Activated CD8-positive, alpha-beta memory T cell treated with anti-CD3 and anti-CD28 coated beads, Interleukin-2, amount 10 ng/mL, durations not matched to agents 7 days and 5 days (primary cell): ENCODE data around the gene GRK6. TPM values are rescaled to one million over a fixed set of nuclear protein-coding genes. Genes with fewer than 3 reads are reported as not detected.
A peak's percentile ranks its signal among the peaks of the same experiment; 100 is the strongest.

ENCODE experiments used
- ATAC-seq: fragments of 150-1000 bp; cut with Tn5 transposase; one replicate; pipeline ENCODE4 v1.10.0; 2021; ENCODE audit warnings: moderate library complexity
- CTCF ChIA-PET: fragments of 350-600 bp; sonication (Branson Sonifier 250); formaldehyde crosslinking; loops from one replicate; lab custom pipeline; 2021; ENCODE audit warnings: antibody characterized with exemption; lab: Charles Lee
- DNase-seq: peaks from one replicate; pipeline ENCODE4 v3.0.0-alpha.2; 2020
- H3K27ac Mint-ChIP-seq: one replicate; pipeline ENCODE4 v1.8.0; 2021; ENCODE audit warnings: mild to moderate bottlenecking, mixed read lengths
- H3K27me3 Mint-ChIP-seq: one replicate; pipeline ENCODE4 v1.8.0; 2021; ENCODE audit warnings: mixed read lengths
- H3K36me3 Mint-ChIP-seq: one replicate; pipeline ENCODE4 v1.8.0; 2021; ENCODE audit warnings: mild to moderate bottlenecking, mixed read lengths
- H3K4me1 Mint-ChIP-seq: one replicate; pipeline ENCODE4 v1.8.0; 2021; ENCODE audit warnings: mixed read lengths
- H3K4me3 Mint-ChIP-seq: one replicate; pipeline ENCODE4 v1.8.0; 2021; ENCODE audit warnings: mild to moderate bottlenecking, moderate library complexity, mixed read lengths
- H3K9me3 Mint-ChIP-seq: one replicate; pipeline ENCODE4 v1.8.0; 2022; ENCODE audit warnings: low read depth, mixed read lengths
- total RNA-seq, 2 experiments: library from RNA; stranded (reverse); gene quantifications; one replicate each; pipeline ENCODE4 v1.2.3, GENCODE V29; 2021

GRK6 gene
- total RNA-seq, 2 experiments from 2014 or later: 112 to 159 TPM

DNA sequence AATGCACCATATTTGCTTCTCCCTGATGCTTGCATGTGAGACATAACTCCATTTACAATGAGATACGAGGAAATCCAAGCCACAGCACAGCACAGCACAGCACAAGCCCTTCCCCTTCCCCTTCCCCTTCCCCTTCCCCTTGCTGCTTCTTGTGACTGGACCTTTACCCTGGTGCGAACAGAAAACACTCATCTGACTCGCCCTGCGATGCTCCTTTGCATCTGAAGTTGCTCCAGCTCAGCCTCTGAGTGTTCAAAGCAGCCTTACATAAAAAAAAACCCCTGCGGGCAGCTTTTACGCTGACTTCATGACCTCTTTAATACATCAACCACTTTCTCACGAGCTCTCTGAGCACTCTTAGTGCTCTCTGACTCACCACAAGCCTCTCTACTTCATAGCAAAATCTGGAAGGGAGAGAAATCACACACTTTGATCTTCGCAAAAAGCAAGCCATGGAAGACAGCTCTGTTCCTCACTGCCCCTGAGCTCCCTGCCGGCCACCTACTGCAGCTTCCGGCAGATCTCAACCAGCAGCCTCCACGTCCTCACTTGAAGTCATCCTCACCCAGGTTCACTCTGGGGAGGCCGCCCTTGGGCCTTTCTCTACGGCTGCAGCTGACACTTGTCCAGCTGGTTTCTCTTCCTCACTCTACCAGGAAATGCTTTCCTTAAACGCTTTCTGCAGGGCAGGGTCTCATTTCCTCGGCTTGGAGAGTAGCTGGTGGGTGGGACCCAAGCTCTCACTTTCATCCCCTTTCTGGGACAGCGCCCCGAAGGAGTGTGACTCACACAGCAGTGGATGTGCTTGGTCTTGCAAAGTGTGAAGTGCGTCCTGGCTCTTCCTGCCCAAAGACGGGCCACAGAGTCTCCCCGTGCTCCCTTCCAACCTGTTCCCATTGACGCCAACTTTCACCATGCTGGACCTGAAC lies 37.0 kb upstream of the GRK6 start:
- Mint-ChIP-seq H3K4me1 (peaks cover 54% of the 10 kb centered on the region), H3K4me3 (peak overlapping the region; percentile 37), H3K9me3 (no peaks in the 10 kb centered on the region), H3K27me3 (no peaks in the 10 kb centered on the region), H3K27ac (peak overlapping the region; percentile 88), H3K36me3 (no peaks in the 10 kb centered on the region)
- peak; percentile 72 for DNase-seq
- ATAC-seq: peak; percentile 66
- CTCF ChIA-PET: interaction anchor here (0.7 to 20.4 kb wide), 35 partner anchors 11 to 729 kb away, joined by 3 to 405 read pairs (median 7); partner anchors contain the start of genes F12, GRK6, LMAN2 and PDLIM7

DNA sequence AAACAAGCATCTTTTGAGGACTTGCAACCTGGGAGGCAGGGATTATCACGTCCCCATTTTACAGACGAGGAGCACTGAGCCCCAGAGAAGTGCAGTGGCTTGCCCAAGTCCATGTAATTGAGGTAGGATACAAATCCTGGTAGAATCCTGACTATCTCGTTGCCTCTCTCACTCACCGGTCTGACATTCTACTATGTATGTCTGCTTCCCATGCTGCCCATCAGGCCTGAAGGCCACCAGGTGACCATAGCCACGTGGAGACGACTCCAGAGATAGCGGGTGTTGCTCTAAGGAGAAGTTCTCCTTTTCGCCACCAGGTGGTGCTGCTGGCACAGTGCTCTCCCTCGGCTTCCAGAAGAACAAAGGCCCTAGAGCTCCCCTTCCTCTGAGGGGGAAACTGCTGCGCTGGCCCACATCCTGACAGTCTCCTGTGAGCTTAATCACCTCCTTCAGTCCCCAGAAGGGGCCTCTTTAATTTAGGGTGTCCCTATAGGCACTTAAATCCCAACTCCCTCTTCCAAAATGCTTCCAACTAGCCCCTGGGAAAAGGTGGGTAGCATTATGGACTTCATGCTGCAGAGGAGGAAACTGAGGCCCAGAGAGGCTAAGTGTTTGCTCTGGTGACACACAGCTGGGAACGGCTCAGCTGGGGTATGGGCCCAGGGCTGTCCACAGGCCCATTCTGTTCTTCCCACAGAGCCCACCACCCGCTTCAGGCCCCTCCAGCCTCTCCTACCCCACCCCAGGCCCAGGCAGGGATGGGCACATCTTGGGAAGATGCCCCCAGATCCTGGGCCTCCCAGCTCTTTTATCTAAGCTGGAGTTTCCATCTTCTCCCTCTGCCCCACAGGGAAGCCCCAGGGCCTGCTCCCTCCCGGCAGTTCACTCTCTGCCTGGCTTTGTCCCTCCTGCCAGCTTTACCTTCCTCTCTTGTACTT lies 35.8 kb upstream of the GRK6 start:
- Mint-ChIP-seq H3K27me3 (no peaks in the 10 kb centered on the region), H3K36me3 (no peaks in the 10 kb centered on the region), H3K4me3 (peak overlapping the region; percentile 37), H3K27ac (peak overlapping the region; percentile 88), H3K9me3 (no peaks in the 10 kb centered on the region), H3K4me1 (peaks cover 47% of the 10 kb centered on the region)
- peak; percentile 93 for DNase-seq
- CTCF ChIA-PET: interaction anchor here (0.6 to 20.4 kb wide), 46 partner anchors 12 to 319 kb away, joined by 3 to 405 read pairs (median 5); partner anchors contain the start of genes DDX41, F12, GRK6 and LMAN2
- peak; percentile 72 for ATAC-seq

DNA sequence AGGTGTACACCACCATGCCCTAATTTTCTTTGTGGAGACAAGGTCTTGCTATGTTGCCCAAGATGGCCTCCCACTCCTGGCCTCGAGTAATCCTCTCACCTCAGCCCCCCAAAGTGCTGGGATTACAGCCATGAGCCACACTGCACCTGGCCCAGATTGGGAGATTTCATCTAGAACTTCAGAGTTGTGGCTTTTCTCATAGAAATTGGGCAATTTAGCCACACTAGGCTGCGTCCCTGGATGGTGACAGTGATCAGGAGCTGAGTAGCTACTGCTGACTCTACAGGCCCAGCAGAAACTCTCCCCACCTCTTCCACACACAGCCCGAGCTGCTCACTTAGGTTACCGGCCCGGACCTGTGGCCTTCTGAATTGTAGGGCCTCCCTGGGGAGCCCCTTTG lies 33.7 kb upstream of the GRK6 start:
- no peak overlapping the region for H3K4me3 Mint-ChIP-seq
- DNase-seq (no peak), ATAC-seq (no peak)
- H3K36me3 Mint-ChIP-seq: no peaks in the 10 kb centered on the region
- H3K27me3 Mint-ChIP-seq: no peaks in the 10 kb centered on the region
- CTCF ChIA-PET: interaction anchor here (1.3 to 20.4 kb wide), 8 partner anchors 11 to 106 kb away, joined by 3 to 405 read pairs (median 66); partner anchors contain the start of genes PDLIM7, PFN3, PRR7 and RGS14
- H3K9me3 Mint-ChIP-seq: no peaks in the 10 kb centered on the region
- no peak overlapping the region for H3K27ac Mint-ChIP-seq
- peaks cover 37% of the 10 kb centered on the region for H3K4me1 Mint-ChIP-seq

DNA sequence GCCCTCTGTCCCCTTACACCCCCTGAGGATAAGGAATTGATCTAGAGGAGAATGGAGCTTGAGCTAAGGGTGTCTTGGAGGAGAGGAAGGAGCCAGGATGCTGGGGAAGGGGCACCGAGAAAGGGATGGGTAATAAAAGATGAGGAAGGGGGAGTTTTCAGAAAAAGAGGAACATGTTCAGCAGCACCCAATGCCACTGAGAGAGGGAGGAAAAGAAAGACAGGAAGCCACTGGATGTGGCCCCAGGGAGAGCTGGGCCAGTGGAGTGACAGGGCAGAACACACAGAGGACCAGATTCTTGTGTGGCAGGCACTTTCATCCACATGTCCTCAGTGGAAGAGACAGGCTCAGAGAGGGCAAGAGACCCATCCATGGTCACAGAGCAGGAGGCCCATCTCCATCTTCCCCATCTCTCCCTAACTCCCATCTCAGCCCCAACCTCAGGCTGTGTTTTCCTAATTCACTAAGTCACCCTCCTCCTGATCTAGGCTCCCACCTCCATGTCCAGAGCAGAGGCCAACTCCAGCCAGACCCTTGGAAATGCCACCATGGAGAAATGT lies 33.2 kb upstream of the GRK6 start:
- Mint-ChIP-seq H3K36me3 (no peaks in the 10 kb centered on the region), H3K27ac (no peak overlapping the region), H3K27me3 (no peaks in the 10 kb centered on the region), H3K9me3 (no peaks in the 10 kb centered on the region), H3K4me1 (peaks cover 32% of the 10 kb centered on the region), H3K4me3 (no peak overlapping the region)
- no peak for ATAC-seq
- no peak for DNase-seq
- CTCF ChIA-PET: interaction anchor here (1.3 to 20.4 kb wide), 5 partner anchors 10 to 106 kb away, joined by 7 to 405 read pairs (median 249); partner anchors contain the start of genes PDLIM7, PFN3 and RGS14

DNA sequence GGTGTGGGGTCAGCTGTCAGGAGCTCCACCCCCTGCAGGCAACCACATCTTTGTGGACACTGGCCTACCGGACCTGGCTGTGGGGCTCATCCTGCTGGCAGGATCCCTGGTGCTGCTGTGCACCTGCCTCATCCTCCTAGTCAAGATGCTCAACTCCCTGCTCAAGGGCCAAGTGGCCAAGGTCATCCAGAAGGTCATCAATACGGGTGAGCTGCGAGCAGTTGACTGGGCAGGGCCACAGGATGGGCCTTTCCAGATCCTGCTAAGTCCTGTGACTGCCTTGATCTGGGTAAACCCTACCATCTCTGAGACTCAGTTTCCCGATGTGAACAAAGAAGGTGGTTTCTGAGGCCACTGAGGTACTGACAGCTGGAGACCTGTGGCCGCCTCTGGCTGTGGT lies 32.5 kb upstream of the GRK6 start:
- no peaks in the 10 kb centered on the region for H3K36me3 Mint-ChIP-seq
- CTCF ChIA-PET: interaction anchor here (1.7 to 20.4 kb wide), 4 partner anchors 10 to 107 kb away, joined by 7 to 405 read pairs (median 252); partner anchors contain the start of genes PFN3 and RGS14
- no peaks in the 10 kb centered on the region for H3K27me3 Mint-ChIP-seq
- H3K4me1 Mint-ChIP-seq: peaks cover 25% of the 10 kb centered on the region
- H3K27ac Mint-ChIP-seq: no peak overlapping the region
- ATAC-seq: no peak
- H3K9me3 Mint-ChIP-seq: no peaks in the 10 kb centered on the region
- no peak for DNase-seq
- H3K4me3 Mint-ChIP-seq: no peak overlapping the region

DNA sequence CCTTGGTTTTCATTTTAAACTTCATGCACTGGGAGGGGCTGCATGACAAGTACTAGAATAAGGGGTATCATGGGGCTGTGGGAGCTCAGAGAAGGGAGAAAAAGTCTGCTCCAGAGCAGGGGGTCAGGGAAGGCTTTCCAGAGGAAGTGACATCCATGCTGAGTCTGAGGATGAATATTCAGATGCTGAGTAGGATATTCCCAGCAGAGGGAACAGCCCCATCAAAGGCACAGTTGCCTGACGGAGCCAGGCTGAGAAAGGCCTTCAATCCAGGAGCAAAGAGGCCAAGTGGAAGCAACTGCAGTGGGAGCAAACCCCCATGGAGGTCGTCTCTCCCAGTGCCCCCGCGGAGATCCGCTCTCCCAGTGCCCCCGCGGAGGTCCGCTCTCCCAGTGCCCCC lies 30.4 kb upstream of the GRK6 start:
- Mint-ChIP-seq H3K27ac (no peak overlapping the region), H3K27me3 (peaks cover 2% of the 10 kb centered on the region), H3K4me3 (no peak overlapping the region), H3K36me3 (no peaks in the 10 kb centered on the region), H3K9me3 (no peaks in the 10 kb centered on the region), H3K4me1 (peaks cover 5% of the 10 kb centered on the region)
- CTCF ChIA-PET: interaction anchor here (11.1 to 20.4 kb wide), 2 partner anchors 31 to 59 kb away, joined by 249 to 405 read pairs; partner anchors contain the start of gene RGS14
- ATAC-seq (no peak), DNase-seq (no peak)

DNA sequence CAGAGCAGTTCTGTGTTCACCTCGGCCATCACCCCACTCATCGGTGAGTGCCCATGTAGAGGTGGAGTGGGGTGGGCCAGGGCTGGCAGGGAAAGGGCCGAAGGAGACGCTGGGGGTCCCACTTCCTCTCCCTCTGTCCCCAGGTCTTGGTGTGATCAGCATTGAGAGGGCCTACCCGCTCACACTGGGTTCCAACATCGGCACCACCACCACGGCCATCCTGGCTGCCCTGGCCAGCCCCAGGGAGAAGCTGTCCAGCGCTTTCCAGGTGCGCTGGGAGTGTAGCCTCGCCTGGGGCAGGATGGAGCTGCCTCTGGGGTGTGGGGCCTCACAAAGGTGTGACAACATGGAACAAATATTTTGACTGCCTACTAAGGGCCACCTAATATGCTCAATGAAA lies 29.7 kb upstream of the GRK6 start:
- Mint-ChIP-seq H3K27ac (no peak overlapping the region), H3K4me1 (no peaks in the 10 kb centered on the region), H3K4me3 (no peak overlapping the region), H3K36me3 (no peaks in the 10 kb centered on the region), H3K9me3 (no peaks in the 10 kb centered on the region), H3K27me3 (peaks cover 9% of the 10 kb centered on the region)
- no peak for DNase-seq
- ATAC-seq: no peak
- CTCF ChIA-PET: interaction anchor here (1.3 to 1.7 kb wide), 2 partner anchors 58 to 61 kb away, joined by 4 to 7 read pairs; no protein-coding TSS in a partner anchor

DNA sequence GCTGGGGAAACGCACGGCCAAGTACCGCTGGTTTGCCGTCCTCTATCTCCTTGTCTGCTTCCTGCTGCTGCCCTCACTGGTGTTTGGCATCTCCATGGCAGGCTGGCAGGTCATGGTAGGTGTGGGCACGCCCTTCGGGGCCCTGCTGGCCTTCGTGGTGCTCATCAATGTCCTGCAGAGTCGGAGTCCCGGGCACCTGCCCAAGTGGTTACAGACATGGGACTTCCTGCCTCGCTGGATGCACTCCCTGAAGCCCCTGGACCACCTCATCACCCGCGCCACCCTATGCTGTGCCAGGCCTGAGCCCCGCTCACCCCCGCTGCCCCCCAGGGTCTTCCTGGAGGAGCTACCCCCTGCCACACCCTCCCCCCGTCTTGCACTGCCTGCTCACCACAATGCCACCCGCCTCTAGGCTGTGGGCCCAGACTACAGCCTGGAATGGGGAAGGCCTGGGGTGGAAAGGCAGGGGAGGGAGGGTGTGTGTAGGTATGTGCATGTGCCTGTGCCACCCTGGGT lies 28.5 kb upstream of the GRK6 start:
- Mint-ChIP-seq H3K27me3 (peaks cover 21% of the 10 kb centered on the region), H3K27ac (no peak overlapping the region), H3K36me3 (no peaks in the 10 kb centered on the region), H3K9me3 (no peaks in the 10 kb centered on the region), H3K4me1 (peaks cover 11% of the 10 kb centered on the region), H3K4me3 (no peak overlapping the region)
- no peak for DNase-seq
- no peak for ATAC-seq
- CTCF ChIA-PET: interaction anchor here (0.9 to 1.7 kb wide), 3 partner anchors 57 to 104 kb away, joined by 3 to 7 read pairs (median 4); no protein-coding TSS in a partner anchor

DNA sequence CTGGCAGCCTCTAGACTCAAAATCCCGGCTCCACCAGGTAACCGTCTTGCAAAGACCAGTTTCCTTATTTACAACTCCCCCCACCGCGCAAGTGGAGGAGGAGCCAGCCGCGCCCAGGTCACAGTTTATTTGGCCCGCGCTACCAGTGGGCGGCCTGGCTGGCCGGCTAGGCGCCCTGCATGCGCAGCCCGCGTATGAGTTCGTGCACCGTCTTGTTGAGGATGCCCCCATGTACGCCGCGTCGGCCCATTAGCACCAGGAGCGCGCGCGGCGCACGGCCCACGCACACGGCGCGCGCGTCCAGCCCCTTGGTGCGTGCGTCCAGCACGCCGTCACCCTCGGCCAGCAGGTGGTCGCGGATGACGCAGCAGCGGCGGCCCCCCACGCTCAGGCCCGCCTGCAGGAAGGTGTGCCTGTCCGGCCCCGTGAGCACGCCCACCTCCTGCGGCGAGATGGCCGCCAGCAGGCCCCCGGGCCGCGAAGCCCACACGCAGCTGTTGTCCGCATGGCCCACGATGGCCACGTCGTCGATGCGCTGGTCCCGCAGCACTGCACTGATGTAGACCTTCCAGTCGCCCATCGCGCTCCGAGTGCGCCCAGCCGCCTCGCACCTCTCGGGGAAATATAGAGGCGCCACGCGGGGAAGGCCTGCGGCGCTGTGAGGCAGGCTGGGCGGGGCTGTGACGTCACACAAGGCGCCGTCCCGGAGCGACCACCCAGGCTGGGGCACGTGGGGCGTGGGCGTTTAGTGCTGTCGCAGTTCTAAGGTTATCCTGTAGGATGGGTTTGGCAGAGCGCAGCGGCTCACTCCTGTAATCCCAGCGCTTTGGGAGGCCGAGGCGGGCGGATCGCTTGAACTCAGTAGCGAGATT lies 26.2 kb upstream of the GRK6 start, which contains the start of gene PFN3:
PFN3 (minus strand) TSS at position 665 of the 872 bp plus-strand sequence; CDS start at position 580, 85 bp downstream.
- CTCF ChIA-PET: interaction anchor here (1.0 to 18.7 kb wide), 8 partner anchors 8 to 99 kb away, joined by 3 to 717 read pairs (median 76); partner anchors contain the start of genes GRK6, PDLIM7, PRR7 and RGS14
- H3K9me3 Mint-ChIP-seq: no peaks in the 10 kb centered on the region
- H3K4me3 Mint-ChIP-seq: no peak within 1 kb of the TSS
- H3K4me1 Mint-ChIP-seq: peaks cover 25% of the 10 kb centered on the region
- DNase-seq (no peak), ATAC-seq (no peak)
- H3K36me3 Mint-ChIP-seq: no peaks in the 10 kb centered on the region
- no peak within 1 kb of the TSS for H3K27ac Mint-ChIP-seq
- H3K27me3 Mint-ChIP-seq: peaks cover 23% of the 10 kb centered on the region

DNA sequence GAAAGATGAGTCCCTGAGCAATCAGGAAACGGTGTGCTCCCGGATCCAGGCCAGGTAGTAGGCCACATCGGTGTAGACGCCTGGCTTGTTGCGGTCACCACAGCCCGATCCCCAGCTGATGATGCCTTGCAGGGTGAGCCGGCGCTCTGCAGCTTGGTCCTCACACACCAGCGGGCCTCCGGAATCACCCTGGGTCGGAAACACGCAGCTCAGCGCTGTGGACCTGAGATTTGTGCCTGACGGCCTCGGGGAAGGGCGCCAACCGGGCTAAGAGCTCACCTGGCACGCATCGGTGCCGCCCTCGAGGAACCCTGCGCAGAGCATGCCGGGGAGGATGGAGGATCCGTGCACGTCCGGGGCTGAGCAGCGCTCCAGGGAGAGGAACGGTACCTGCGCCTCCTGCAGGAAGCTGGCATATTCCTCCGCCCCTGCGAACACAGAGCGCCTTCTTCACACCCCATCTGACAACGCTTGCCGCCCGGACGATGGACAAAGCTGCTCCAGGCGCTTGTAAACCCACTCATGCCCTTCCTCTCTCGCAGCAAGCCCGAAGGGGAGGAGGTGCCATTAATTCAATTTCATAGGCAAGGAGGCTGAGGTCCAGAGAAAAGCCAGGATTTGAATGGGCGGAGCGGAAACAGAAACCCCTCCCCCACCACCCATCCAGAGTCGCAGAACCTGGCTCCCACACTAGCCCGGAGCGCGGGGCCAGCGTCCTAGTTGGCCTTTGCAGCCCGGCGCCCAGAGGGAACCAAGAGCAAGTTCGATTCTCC lies 24.0 kb upstream of the GRK6 start:
- CTCF ChIA-PET: interaction anchor here (0.6 to 18.7 kb wide), 28 partner anchors 9 to 291 kb away, joined by 3 to 717 read pairs (median 12); partner anchors contain the start of genes GRK6, LMAN2, MXD3 and PDLIM7
- Mint-ChIP-seq H3K9me3 (no peaks in the 10 kb centered on the region), H3K4me1 (peaks cover 37% of the 10 kb centered on the region), H3K27me3 (peaks cover 23% of the 10 kb centered on the region), H3K4me3 (peak overlapping the region; percentile 64), H3K36me3 (no peaks in the 10 kb centered on the region), H3K27ac (peak overlapping the region; percentile 5)
- DNase-seq (peak; percentile 78), ATAC-seq (peak; percentile 34)
